Activated CD4-positive, alpha-beta T cell treated with anti-CD3 and anti-CD28 coated beads, Interleukin-2, amount 50 U/mL, for 48 hours (primary cell): Measurements from ENCODE around the gene TLDC2.
"Not testable (repeated sequence)": the region's sequence is repeated elsewhere in the genome, so short reads cannot be mapped to it uniquely, and the experiment has no call there.

ENCODE experiments used
- DNase-seq, 2 experiments: peaks; one replicate each; pipeline ENCODE4 v3.0.0-alpha.2; 2020

Gene TLDC2

DNA sequence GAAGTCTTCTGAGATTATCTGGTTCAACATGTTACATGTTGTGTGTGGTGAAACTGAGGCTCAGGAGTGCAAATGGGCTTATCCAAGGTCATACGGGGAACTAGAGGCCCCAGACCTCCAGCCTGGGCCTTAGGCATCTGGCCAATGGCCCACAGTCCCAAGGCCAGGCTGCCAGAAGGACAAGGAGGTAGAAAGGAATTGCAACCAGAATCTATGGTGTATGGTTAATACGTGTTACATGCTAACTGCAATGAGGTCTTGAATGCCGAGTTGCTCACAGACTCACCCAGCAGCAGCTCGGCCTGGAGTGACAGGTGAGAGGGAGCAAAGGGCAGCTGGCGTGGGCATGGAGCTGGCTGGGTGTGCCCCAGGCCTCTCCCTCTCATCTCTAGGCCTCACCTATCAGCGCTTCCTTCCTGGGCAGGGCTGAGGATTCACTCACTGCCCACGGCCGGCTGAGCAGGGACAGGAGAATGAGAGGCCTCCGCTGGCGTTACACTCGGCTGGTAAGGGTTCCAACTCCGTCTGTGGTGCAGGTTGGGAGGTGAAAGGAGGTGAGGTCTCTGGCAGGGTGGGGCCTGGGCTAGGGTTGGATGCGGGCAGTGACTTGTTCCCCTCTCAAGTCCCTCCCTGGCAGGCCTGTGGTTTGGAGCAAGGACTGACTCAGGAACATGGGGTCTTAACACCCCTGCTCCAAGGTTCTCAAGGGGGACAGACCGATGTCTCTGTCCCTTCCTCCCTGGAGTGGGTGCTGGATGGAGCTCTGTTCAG is at the start of gene TLDC2:
TSS of gene TLDC2 (plus strand) at position 437 of the 771 bp plus-strand sequence. CDS start at position 474, 37 bp downstream.
- DNase-seq, result no peak

- no peak for DNase-seq
These were observed 49.2 kb upstream of the TLDC2 start for GRCh38 chr20:36826554-36827244.

DNA sequence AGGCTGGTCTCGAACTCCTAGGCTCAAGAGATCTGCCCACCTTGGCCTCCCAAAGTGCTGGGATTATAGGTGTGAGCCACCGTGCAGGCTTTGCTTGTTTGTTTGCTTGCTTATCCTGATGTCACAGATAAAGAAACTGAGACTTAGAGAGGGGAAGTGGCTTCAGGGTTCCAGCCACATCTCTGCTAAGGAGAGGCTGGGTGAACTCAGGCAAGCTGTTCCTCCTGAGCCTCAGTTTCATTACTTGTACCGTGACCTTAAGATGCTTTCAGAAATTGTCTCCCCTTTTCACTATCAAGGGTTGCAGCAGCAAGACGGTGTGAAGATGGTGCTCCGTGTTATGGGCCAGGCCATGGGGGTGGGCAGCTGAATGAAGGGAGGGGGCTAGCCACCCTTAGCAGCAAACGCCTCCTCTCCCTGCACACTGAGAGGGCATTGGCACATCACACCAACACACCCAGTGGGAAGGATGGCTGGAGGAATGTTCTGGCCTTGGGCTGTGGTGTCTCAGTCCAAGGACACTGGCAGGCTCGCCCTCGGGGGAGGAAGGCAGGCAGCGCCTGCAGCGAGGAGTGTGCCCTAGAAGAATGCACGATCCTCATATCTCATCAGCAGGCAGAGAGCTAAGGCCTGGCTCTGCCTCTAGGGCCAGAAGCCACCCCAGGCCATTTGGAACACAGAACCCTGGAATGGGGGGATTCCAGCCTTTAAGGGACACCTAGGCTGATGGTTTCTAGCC is 48.2 kb upstream of the TLDC2 start:
- no peak for DNase-seq

GRCh38 chr20:36830791-36831691 is 44.9 kb upstream of the TLDC2 start:
- DNase-seq, result no peak

- no peak for DNase-seq
These were observed 43.1 kb upstream of the TLDC2 start for GRCh38 chr20:36832791-36833190.

DNA sequence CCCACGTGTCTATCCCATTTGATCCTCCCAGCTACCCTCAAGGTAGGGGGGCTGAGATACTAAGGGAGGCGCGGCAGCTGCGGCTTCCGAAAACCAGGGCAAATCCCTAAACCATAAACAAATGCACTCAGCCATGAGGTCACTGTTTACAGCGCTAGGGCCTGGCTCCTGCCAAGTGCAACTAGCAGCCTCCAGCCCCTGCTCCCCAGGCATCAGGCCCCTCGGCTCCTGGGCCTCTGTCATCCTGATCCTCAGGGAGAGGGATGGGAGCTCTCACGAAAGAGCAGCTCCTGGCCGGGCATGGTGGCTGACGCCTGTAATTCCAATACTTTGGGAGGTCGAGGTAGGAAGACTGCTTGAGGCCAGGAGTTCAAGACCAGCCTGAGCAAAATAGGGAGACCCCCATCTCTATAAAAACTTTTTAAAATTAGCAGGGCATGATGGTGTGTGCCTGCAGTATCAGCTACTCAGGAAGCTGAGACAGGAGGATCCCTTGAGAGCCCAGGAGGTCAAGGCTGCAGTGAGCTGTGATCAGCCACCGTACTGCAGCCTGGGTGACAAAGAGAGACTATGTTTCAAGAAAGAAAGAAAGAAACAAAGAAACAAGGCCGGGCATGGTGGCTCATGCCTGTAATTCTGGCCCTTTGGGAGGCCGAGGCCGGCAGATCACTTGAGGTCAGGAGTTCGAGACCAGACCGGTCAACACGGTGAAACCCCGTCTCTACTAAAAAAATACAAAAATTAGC is 42.5 kb upstream of the TLDC2 start:
- DNase-seq, result no peak

DNA sequence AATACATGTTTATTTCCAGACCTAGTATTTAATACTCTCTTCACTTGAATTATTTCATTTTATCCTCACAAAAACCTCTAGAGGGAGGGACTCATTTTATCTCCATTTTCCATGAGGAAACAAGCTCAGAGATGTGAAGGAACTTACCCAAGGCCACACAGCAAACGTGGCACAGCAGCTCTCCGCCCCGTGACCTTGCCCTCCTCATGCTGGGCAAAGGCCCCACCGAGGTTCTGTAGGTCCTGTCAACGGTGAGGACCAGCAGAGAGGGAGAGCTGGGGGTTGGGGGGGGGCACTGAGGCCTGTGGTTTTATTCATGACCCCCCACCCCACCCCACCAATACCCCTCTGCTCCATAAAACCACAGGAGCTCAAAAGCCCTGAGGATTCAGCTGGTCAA is 40.9 kb upstream of the TLDC2 start:
- no peak for DNase-seq

DNA sequence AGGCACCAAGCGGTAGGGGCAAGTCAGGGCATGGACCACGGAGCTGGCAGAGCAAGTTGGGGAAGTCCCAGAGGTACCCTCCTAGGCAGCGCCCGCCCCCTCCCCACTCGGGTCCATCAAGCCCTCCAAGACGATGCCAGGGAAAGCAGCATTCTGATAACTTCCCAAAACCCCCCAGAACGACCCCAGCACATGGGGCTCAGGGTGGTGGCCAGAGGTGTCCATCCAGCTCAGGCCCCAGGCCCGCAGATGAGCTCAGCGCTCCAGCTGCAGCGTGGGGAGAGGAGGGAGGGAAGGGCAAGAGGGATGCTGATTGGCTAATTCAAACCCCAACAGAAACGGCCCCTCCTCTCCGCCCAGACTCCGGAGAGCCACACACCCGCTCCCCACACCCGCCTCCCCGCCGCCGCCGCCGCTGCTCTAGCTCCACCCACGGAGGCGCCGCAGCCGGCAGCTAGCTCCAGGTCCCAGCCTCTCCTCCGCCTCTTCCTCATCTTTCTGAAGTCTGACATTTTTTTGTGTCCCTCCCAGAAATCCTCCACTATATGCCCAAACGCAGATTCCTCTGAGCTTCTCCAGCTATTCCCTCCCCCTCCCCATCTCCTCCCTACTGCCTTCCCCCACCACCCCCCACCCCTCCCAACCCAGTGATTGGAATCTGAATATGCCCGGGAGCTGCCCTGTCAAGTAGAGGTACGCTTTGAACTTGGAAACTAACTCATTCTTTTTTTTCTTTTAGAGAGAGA is 40.3 kb upstream of the TLDC2 start:
- DNase-seq, result peak; percentile 87 to 90

- DNase-seq, result peak; percentile 75 to 82
These were observed 39.2 kb upstream of the TLDC2 start for GRCh38 chr20:36836591-36837269.

- not testable (repeated sequence) for DNase-seq
These were observed 37.6 kb upstream of the TLDC2 start for GRCh38 chr20:36838376-36838775.

DNA sequence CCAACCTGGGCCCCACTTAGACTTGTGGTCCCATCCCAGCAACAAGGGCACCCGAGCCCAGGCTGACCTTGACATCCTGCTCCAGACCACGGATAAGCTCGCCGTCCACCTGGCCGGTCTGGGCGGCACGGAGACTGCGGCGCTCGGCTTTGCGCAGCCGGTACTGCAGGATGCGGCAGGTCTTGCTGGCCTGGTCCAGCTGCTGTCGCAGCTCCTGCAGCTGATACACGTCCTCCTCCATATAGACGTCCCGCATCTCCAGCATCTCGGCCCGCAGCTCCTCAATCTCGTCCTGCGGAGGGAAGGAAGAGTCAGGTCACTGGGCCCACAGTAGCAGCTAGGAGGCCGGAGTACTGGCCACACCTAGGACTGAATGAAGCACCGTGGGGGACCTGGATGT is 36.8 kb upstream of the TLDC2 start:
- no peak for DNase-seq

GRCh38 chr20:36841030-36841429 is 34.9 kb upstream of the TLDC2 start:
- DNase-seq, result not testable (repeated sequence)

- DNase-seq, result no peak
These were observed 30.5 kb upstream of the TLDC2 start for GRCh38 chr20:36845288-36845971.

DNA sequence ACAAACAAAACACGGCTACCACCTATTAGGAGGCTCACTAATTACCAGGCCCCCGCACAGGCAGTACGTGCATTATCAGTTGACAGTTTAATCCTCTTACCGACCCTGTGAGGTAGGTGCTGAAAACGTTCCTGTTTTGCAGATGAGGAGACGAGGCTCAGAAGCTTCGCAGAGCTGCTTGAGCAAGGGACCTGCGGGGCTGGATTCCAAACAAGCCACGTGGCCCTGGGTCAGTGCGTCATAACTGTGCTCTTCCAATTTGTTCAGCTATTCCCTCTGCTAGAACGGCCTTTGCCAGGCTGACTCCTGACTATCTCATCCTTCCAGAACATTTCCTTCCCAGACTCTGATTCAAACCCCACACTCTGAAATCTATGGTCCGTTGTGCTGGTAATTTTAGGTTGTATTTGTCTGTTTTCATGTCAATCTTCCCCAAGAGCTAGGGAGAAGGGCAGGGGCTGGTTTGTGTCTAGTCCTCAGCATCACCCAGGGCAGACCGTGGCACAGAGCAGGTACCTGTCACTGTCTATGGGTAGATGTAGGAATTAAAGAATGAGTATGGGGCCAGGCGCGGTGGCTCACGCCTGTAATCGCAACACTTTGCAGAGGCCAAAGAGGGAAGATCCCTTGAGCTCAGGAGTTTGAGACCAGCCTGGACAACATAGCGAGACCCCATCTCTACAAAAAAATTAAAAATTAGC is 28.8 kb upstream of the TLDC2 start:
- no peak for DNase-seq

GRCh38 chr20:36847710-36848040 is 28.3 kb upstream of the TLDC2 start:
- no peak for DNase-seq

- DNase-seq, result no peak
These were observed 27.8 kb upstream of the TLDC2 start for GRCh38 chr20:36848078-36848660.

DNA sequence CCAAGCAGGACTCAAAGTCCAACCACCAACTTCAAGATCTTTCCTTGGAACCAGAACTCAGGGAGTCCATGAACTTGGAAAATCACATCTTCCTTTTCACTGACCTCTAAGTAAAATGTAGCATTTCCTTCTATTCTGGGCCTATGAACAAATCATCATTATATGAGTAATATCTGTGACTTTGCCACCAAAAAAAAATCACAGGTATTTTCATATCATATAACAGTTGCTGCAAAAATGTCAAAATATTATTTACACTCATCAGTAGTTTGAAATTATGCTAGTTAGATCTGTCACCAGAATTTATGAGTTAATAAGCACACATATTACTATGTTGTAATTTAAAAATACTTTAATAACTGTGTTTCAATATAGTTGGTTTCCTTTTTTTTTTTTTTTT is 27.3 kb upstream of the TLDC2 start:
- no peak for DNase-seq

- DNase-seq, result no peak
These were observed 26.4 kb upstream of the TLDC2 start for GRCh38 chr20:36849333-36850065.
